NB4 (cell line): ENCODE results near the gene FSD1L.

ENCODE experiments used
- MYC ChIP-seq: IDR thresholded peaks from 2 replicates; pipeline ENCODE4 v1.6.1; 2011; ENCODE audit warnings: low read depth, low read length
- POLR2A ChIP-seq: IDR thresholded peaks from 2 replicates; pipeline ENCODE4 v1.6.1; 2011; ENCODE audit warnings: mild to moderate bottlenecking; ENCODE audit not compliant: insufficient read length; ENCODE audit errors: extremely low read depth

DNA sequence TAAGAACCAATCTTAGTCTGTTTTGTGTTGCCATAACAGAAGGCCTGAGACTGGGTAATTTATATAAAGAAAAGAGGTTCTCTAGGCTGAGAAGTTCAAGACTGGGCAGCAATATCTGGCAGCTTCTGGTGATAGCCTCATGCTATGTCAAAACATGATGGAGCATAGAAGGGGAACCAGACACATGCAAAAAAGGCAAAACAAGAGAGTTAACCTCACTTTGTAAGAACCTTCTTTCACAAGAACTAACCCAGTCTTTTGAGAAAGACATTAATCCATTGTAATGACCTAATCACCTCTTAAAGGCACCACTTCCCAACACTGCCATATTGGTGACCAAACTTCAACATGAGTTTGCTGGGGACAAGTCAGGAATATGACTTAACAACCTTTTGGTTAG, 37.3 kb downstream of the FSD1L start:
- no peak for TF ChIP-seq POLR2A
- no peak for TF ChIP-seq MYC
